GM12878 (cell line): ENCODE measurements around the gene EEF1AKMT2. TPM values are rescaled to one million over a fixed set of nuclear protein-coding genes. Genes with fewer than 3 reads are reported as not detected.
A peak's percentile ranks its signal among the peaks of the same experiment; 100 is the strongest.

ENCODE experiments used
- ASH2L ChIP-seq: fragments of 300-600, 200-600 bp; sonication (generic); IDR thresholded peaks from 2 replicates; pipeline ENCODE4 v1.6.1; 2017; ENCODE audit warnings: low read depth, mild to moderate bottlenecking, borderline replicate concordance
- ETV6 ChIP-seq, 2 experiments: fragments of 450-650 bp in 1 of 2; IDR thresholded peaks in 1 of 2; conservative IDR thresholded peaks in 1 of 2; 2 replicates each; pipeline ENCODE4 v1.6.1; 2014; ENCODE audit warnings: antibody characterized with exemption in 1 of 2, borderline replicate concordance in 1 of 2, low read depth in 1 of 2, mild to moderate bottlenecking in 1 of 2, moderate library complexity in 1 of 2
- HSF1 ChIP-seq: fragments of 150-350 bp; IDR thresholded peaks from 2 replicates; pipeline ENCODE4 v1.6.1; 2014; ENCODE audit warnings: mild to moderate bottlenecking, low read depth, low read length
- KLF5 ChIP-seq: fragments of 450-650 bp; IDR thresholded peaks from 2 replicates; pipeline ENCODE4 v1.6.1; 2014; ENCODE audit warnings: mild to moderate bottlenecking; ENCODE audit not compliant: partially characterized antibody
- MXI1 ChIP-seq: fragments of 150-350 bp; IDR thresholded peaks from 2 replicates; pipeline ENCODE4 v1.6.1; 2011; ENCODE audit warnings: low read depth, mild to moderate bottlenecking, inconsistent platforms, low read length, improper control_type of control experiment
- MYC ChIP-seq: IDR thresholded peaks from 2 replicates; pipeline ENCODE4 v1.6.1; 2011; ENCODE audit warnings: mild to moderate bottlenecking, low read length, moderate library complexity, inconsistent platforms; ENCODE audit not compliant: insufficient read depth, insufficient replicate concordance, insufficient read length, severe bottlenecking
- NFXL1 ChIP-seq: fragments of 450-650 bp; IDR thresholded peaks from 2 replicates; pipeline ENCODE4 v1.6.1; 2017; ENCODE audit warnings: antibody characterized with exemption, mild to moderate bottlenecking, borderline replicate concordance
- NR2C2 ChIP-seq: IDR thresholded peaks from 2 replicates; pipeline ENCODE4 v1.6.1; 2011; ENCODE audit warnings: borderline replicate concordance, low read depth; ENCODE audit not compliant: control insufficient read depth, insufficient read length
- NR2F1 ChIP-seq: fragments of 450-650 bp; conservative IDR thresholded peaks from 2 replicates; pipeline ENCODE4 v1.6.1; 2017; ENCODE audit warnings: mild to moderate bottlenecking
- SIX5 ChIP-seq: IDR thresholded peaks from 2 replicates; pipeline ENCODE4 v1.6.1; 2011; ENCODE audit warnings: mild to moderate bottlenecking, low read depth, low read length, moderate library complexity; ENCODE audit not compliant: severe bottlenecking
- SKIL ChIP-seq: fragments of 450-650 bp; IDR thresholded peaks from 2 replicates; pipeline ENCODE4 v1.6.1; 2017; ENCODE audit warnings: mild to moderate bottlenecking, low read depth, inconsistent platforms; ENCODE audit not compliant: poor library complexity, severe bottlenecking
- TAF1 ChIP-seq: IDR thresholded peaks from 2 replicates; pipeline ENCODE4 v1.6.1; 2011; ENCODE audit warnings: mild to moderate bottlenecking, low read depth, low read length, borderline replicate concordance
- YY1 ChIP-seq: IDR thresholded peaks from 2 replicates; pipeline ENCODE4 v1.6.1; 2011; ENCODE audit warnings: low read depth, mild to moderate bottlenecking, low read length
- ZBTB4 ChIP-seq: fragments of 450-650 bp; formaldehyde crosslinking; IDR thresholded peaks from 2 replicates; pipeline ENCODE4 v1.4.0; 2022; ENCODE audit warnings: mild to moderate bottlenecking, moderate library complexity
- ZNF217 ChIP-seq: fragments of 450-650 bp; IDR thresholded peaks from 2 replicates; pipeline ENCODE4 v1.6.1; 2017; ENCODE audit warnings: antibody characterized with exemption, mild to moderate bottlenecking
- ZNF24 ChIP-seq: fragments of 450-650 bp; IDR thresholded peaks from 2 replicates; pipeline ENCODE4 v1.6.1; 2017; ENCODE audit warnings: antibody characterized with exemption, mild to moderate bottlenecking
- polyA plus RNA-seq, 11 experiments: library from polyadenylated mRNA; depleted of rRNA in 4 of 11; unstranded in 6 of 11; stranded (reverse) in 5 of 11; fragments of >200 nt; fragmentation: Nextera tagmentation in 4 of 11; fragmentation: Illumina TruSeq in 1 of 11; extraction: Ambion mirVana in 4 of 11; extraction: Trizol in 1 of 11; gene quantifications; 1 replicate in 1 of 11; 2 replicates in 10 of 11; pipeline versions ENCODE4 v1.2.1 to v1.2.3, GENCODE V29; 2011 to 2016; ENCODE audit warnings: inconsistent platforms in 2 of 11, missing spikeins in 2 of 11, low read depth in 1 of 11
- total RNA-seq, 4 experiments: library from RNA; depleted of rRNA in 3 of 4; stranded (reverse); fragments of >200 nt in 3 of 4; fragmentation: Illumina TruSeq in 1 of 4; extraction: Trizol in 1 of 4; gene quantifications; 2 replicates each; pipeline versions ENCODE4 v1.2.1 to v1.2.3, GENCODE V29; 2013 to 2021
- TF ChIP-seq, protein P1 (sequence below): IDR thresholded peaks from 2 replicates; pipeline ENCODE4 v1.6.1; 2012; ENCODE audit warnings: low read length, inconsistent platforms

The EEF1AKMT2 gene
- total and polyA plus RNA-seq, 10 of the 15 experiments (the other 5 are each of a cell fraction or from before 2014, with no cell fraction given): 9.1 to 29.3 (median 23.6) TPM

GRCh38 chr10:124719213-124719851 is 72.4 kb downstream of the EEF1AKMT2 start (continued):
- TF ChIP-seq, protein P1, sequence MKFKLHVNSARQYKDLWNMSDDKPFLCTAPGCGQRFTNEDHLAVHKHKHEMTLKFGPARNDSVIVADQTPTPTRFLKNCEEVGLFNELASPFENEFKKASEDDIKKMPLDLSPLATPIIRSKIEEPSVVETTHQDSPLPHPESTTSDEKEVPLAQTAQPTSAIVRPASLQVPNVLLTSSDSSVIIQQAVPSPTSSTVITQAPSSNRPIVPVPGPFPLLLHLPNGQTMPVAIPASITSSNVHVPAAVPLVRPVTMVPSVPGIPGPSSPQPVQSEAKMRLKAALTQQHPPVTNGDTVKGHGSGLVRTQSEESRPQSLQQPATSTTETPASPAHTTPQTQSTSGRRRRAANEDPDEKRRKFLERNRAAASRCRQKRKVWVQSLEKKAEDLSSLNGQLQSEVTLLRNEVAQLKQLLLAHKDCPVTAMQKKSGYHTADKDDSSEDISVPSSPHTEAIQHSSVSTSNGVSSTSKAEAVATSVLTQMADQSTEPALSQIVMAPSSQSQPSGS: peak; percentile 46; the same call in 1 of the 2 replicates
- TF ChIP-seq TAF1 (no peak), MYC (no peak), KLF5 (no peak), HSF1 (no peak), MXI1 (no peak; the same call in 1 of the 2 replicates), SIX5 (no peak), ZBTB4 (CRISPR knock-in tag) (no peak), ASH2L (no peak), NFXL1 (no peak), ZNF217 (no peak), ZNF24 (peak; percentile 87), NR2C2 (no peak), YY1 (peak; percentile 57; the same call in 1 of the 2 replicates), SKIL (peak; percentile 78), ETV6 (conservative IDR thresholded peaks at IDR 0.05 in 1 of 2, IDR thresholded peaks at IDR 0.05 in 1 of 2; ENCODE audit: borderline replicate concordance in 1 of 2, low read depth in 1 of 2) (peak in 1 of 2 experiments; percentile 89; a peak in 2 of 4 replicates), NR2F1 (peak; percentile 73)
